HG02973 (cell line): ENCODE measurements around the gene SLC26A9.

Experiments used
- ATAC-seq: cut with Tn5 transposase; IDR thresholded peaks from one replicate; pipeline ENCODE4 v1.9.1; 2021; ENCODE audit warnings: moderate library complexity; ENCODE audit not compliant: unreplicated experiment

Gene SLC26A9

GRCh38 chr1:205973377-205974232 lies 30.3 kb upstream of the SLC26A9 start:
- no peak for ATAC-seq

- no peak for ATAC-seq
Measured at GRCh38 chr1:205972491-205973168, 29.4 kb upstream of the SLC26A9 start.

GRCh38 chr1:205972081-205972480 lies 28.8 kb upstream of the SLC26A9 start:
- ATAC-seq: no peak

DNA sequence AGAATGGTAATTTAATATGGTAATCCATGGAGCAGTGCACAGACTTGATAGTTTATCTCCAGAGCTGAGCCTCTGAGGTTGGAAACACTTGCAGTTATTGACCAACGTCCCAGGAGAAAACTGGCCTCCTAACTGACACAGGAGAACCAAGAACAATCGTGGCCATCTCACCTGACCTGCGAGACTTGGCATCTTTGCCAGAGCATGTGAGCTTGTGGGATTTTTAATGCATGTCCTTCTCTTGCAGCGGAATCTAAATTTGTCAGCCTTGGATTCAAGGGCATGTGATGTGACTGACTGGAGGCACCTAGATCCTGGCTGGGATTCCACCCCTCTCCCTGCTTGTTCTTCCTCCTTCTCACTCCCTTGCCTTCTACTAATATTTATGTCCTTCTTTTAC lies 27.8 kb upstream of the SLC26A9 start:
- ATAC-seq: no peak

DNA sequence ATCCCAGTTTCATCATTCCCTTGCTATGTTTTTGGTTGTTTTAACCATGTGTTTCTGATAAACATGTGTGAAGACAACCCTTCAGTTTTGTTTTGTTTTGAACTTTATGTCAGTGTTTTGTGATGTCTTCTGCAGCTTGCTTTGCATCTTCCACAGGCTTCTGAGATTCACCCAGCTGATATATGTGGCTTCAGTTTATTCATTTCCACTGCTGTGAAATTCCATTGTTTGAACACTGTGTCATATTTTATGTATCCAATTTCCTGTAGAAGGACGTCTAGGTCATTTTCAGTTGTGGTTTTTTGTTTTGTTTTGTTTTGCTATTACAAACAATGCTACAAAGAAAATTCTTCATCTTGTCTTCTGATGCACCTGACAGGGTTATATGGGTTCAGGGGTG lies 27.2 kb upstream of the SLC26A9 start:
- no peak for ATAC-seq

GRCh38 chr1:205969229-205969628 lies 26.0 kb upstream of the SLC26A9 start:
- ATAC-seq: no peak

DNA sequence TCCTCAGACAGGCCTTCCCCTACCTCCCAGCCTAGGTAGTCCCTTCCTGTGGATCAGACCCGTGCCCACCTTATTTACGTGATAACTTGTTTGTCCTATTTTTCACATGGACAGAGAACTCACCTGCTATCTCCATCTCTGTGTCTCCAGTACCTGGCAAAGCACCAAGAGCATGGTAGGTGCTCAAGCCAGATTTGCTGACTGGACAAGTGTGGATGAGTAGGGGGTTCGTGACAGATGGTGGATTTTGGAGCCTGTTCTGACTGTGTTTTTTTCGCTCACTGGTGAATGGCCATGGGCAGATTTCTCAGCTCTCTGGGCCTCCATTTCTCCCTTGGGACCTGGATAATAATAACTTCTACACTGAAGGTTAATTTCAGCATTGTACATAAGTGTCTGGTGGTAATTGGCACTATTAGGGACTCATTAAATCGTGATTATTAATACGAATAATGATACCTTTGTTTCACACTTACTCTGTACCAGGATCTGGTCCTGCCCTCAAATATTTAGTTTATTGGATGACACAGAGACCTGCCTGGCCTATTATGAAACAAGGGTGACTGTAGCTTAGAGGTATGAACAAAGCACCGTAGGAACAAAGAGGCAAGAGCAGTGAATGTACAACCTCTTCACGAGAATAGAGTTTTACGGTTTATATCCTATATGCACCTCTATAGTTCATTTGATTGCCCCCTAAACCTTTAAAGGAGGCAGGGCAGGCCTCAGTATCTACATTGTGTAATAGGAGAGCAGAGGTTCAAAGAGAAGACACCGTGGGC lies 24.5 kb upstream of the SLC26A9 start:
- no peak for ATAC-seq

DNA sequence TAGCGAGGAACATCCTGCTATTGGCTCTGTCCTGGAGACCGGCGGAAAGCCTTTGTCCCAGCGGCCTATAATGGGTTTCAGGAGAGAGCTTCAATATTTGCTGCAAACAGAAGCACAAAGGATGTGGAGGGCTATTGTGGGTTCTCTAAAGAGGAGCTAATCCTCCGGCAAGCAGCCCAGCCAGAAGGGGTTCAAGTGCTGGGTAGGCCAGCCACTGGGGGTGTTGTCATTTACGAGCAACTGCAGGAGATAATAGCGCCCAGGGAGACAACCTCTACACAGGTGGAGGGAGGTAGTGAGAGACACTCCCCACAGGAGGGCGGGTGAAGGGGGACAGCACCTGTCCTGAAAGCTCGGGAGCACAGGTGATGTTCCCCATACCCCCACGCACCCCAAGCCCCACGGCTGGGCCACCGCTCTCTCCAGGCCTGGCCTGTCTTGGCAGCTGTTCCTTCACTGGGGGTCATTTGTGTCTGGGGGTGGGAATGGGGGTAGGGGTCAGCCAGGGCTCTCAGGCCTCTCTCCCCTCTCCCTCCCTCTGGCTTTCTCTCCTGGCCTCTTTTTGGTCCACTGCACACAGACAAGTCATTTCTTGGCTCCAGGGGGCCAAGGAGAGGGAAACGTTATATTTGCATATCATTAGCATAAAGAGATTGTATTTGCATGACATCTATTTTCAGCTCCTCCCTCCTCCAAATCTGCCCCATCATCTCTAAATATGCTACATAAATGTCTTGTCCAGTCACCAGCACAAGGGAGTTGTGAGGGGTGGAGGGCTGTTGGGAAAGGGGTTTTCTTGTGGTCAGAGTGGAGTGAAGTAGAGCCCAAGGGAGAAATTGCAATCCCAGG lies 22.0 kb upstream of the SLC26A9 start:
- no peak for ATAC-seq

DNA sequence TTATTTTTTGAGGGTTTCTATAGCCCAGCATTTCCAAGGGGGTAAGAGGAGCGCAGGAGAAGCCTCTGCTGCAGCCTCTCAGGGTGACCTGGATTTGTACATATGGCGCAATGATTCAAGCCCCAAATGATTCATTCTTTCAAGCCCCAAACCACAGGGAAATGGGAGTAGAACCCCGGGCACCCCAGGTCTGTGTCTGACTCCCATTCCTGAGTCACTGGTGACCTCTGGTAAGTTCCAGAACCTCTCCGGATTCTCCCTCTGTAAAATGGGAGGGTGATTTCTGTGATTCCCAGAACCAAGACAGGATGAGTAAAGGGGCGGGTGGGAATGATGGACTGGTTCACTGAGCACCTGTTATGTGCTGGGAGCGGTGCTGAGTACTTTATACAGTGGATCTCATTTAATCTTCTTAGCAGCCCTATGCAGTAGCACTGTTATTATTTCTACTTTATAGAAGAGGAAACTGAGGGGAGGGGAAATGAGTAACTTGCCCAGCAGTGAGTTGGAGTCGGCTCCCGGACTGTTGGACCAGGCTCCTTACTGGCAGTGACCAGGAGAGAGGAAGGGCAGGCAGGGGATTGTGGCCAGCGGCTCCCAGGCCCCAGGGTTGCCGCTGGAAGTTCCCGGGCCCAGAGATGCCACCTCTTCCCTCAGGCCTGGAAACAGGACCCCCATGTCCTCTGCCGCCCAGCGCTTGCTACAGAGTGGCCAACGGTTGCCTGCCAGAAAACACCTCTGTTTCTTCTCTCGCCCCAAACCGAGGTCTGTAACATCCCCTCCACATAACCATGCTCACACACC lies 20.3 kb upstream of the SLC26A9 start:
- no peak for ATAC-seq

DNA sequence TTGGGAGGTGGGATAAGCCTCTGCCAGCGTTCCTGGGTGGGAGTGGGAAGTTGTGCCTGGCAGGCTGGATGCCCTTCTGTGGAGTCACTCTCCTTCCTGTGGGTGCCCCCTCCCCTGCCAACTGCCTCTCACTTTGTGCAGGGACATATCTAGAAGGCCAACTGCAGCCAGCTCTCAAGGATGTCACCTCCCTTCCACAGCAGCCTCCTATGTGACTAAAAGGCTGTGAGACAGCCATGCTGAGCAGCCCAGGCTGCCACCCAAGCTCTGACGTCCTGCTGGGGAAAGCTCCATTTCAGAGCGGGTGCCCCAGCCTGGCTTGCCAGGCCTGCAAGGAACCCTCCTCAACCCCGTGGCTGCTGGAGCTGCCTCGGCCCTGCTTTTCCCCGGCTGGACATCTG lies 19.6 kb upstream of the SLC26A9 start:
- ATAC-seq: no peak

- no peak for ATAC-seq
Measured at GRCh38 chr1:205961991-205962820, 18.9 kb upstream of the SLC26A9 start.

GRCh38 chr1:205961405-205961804 lies 18.1 kb upstream of the SLC26A9 start:
- ATAC-seq: no peak

DNA sequence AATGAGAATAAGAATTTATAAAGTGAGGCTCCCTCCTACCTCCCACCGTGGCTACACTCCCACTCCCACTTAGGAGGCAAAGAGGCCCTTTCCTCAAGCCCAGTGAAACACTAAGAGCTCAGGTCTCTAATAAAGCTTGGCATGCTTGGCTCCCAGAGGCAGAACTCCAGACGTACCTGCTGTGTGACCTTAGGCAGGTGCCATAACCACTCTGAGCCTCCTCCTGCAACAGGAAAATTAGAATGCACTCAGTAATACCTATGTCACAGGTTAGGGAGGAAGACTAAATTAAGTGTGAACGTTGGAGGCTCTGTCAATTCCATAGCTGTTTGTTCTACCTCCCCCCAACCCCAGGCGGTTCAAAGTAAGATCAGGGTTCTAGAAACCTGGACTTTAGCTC lies 16.5 kb upstream of the SLC26A9 start:
- no peak for ATAC-seq

- no peak for ATAC-seq
Measured at GRCh38 chr1:205955499-205955898, 12.2 kb upstream of the SLC26A9 start.

DNA sequence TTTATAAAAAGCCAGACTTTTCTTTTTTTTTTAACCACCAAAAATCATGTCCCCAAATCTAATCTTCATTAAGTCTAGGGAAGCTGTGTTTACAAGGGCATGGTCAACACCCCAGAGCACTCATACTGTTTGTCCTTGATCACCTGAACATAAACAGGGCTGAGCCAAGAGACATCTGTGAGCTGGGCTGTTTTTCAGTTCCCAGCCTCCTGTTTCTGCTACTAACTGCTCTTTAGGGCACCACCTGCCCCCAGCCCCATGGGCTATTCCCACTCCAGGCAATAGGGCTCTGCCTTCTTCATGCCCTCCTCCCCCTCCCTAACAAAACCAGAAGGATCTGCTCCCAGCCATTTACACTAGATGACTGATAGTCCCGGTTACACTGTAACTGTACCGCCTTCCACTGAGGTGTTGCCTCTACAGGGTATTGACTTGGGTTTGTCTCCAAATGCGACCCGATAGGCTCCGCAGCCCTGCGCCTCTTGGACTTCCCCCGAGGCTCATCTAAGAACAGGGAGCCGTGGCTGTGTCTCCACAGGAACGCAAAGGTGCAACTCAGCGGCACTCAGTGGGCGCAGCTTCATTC lies 11.7 kb upstream of the SLC26A9 start:
- ATAC-seq: no peak

- no peak for ATAC-seq
Measured at GRCh38 chr1:205951746-205952145, 8.5 kb upstream of the SLC26A9 start.

- no peak for ATAC-seq
Measured at GRCh38 chr1:205950826-205951549, 7.7 kb upstream of the SLC26A9 start.

- no peak for ATAC-seq
Measured at GRCh38 chr1:205950280-205950679, 7.0 kb upstream of the SLC26A9 start.
